ENCODE measurements around the gene PDGFD. TPM values are rescaled to one million over a fixed set of nuclear protein-coding genes. Genes with fewer than 3 reads are reported as not detected.

PDGFD gene
- total RNA-seq, 1 donor from 2014 or later = 2.2 TPM

DNA sequence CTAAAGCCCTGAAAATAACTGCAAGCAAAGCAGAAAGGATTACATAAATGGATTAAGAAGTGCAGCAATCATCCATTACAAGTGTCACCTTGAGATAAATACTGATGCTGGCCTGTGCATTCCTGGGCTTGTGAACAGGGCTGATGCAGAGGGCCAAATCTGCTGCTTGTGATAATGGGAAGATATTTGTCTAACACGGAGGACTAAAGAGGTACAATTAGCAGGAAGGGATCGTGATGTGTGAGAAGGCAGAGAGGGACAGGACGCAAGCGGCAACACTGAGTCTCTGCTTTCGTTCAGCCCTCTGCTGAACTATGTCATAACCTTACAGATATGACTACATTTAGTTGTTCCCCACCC lies 235.2 kb downstream of the PDGFD start:
- DNase-seq (ENCODE audit: extremely low spot score, unreplicated experiment) = no peak
- Mint-ChIP-seq H3K4me1 (ENCODE audit: unreplicated experiment) (peaks cover 2% of the 10 kb centered on the region), H3K36me3 (ENCODE audit: unreplicated experiment) (no peaks in the 10 kb centered on the region), H3K4me3 (ENCODE audit: unreplicated experiment) (no peak overlapping the region), H3K9me3 (ENCODE audit: unreplicated experiment) (no peaks in the 10 kb centered on the region), H3K27me3 (ENCODE audit: unreplicated experiment) (no peaks in the 10 kb centered on the region), H3K27ac (ENCODE audit: unreplicated experiment) (no peak overlapping the region)
- no peak for TF ChIP-seq CTCF (IDR thresholded peaks at IDR 0.05)

DNA sequence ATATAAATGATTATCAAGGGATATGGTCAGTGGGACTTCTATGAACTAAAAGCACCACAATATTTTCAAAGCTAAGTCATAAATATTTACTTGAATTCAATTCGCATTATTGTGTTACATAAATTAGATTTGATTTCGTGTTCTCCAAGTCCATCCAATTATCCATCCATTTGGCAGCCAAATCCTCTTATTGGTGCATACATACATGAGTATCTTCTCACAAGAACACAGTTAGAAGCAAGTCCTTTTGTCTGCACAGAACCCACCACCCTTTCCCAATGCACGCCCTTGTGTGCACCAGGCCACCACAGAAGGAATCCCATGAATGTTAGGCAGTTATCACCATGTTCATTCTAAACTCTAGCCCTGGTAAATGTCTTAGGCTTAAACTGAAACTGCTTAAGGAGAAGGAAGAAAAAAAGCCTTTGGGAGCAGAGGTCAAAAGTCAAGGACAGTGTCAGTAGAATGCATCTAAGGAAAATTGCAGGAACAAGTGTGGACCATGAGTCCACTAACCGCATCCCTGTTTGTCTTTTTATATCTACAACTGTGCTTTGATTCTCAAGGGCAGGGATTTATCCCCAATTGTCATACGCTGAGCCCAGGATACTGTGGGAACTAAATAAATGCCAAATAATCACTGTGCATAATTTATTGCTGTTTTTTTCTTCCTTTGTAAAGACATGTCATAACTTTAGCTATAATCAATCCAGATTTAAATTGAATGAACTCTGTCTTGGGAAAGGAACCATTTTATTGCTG lies 235.7 kb downstream of the PDGFD start:
- Mint-ChIP-seq H3K27me3 (ENCODE audit: unreplicated experiment) (no peaks in the 10 kb centered on the region), H3K9me3 (ENCODE audit: unreplicated experiment) (no peaks in the 10 kb centered on the region), H3K36me3 (ENCODE audit: unreplicated experiment) (no peaks in the 10 kb centered on the region), H3K27ac (ENCODE audit: unreplicated experiment) (no peak overlapping the region), H3K4me1 (ENCODE audit: unreplicated experiment) (peaks cover 2% of the 10 kb centered on the region), H3K4me3 (ENCODE audit: unreplicated experiment) (no peak overlapping the region)
- no peak for DNase-seq (ENCODE audit: extremely low spot score, unreplicated experiment)
- no peak for TF ChIP-seq CTCF (IDR thresholded peaks at IDR 0.05)

GRCh38 chr11:103927535-103927934 lies 236.4 kb downstream of the PDGFD start:
- Mint-ChIP-seq H3K36me3 (ENCODE audit: unreplicated experiment) (no peaks in the 10 kb centered on the region), H3K27me3 (ENCODE audit: unreplicated experiment) (no peaks in the 10 kb centered on the region), H3K9me3 (ENCODE audit: unreplicated experiment) (no peaks in the 10 kb centered on the region), H3K27ac (ENCODE audit: unreplicated experiment) (no peak overlapping the region), H3K4me3 (ENCODE audit: unreplicated experiment) (no peak overlapping the region), H3K4me1 (ENCODE audit: unreplicated experiment) (peaks cover 2% of the 10 kb centered on the region)
- DNase-seq (ENCODE audit: extremely low spot score, unreplicated experiment) = no peak
- TF ChIP-seq CTCF (IDR thresholded peaks at IDR 0.05) = peak; percentile 47

- H3K27ac Mint-ChIP-seq (ENCODE audit: unreplicated experiment) = no peak overlapping the region
- peaks cover 2% of the 10 kb centered on the region for H3K4me1 Mint-ChIP-seq (ENCODE audit: unreplicated experiment)
- no peaks in the 10 kb centered on the region for H3K9me3 Mint-ChIP-seq (ENCODE audit: unreplicated experiment)
- TF ChIP-seq CTCF (IDR thresholded peaks at IDR 0.05) = no peak
- H3K4me3 Mint-ChIP-seq (ENCODE audit: unreplicated experiment) = no peak overlapping the region
- H3K36me3 Mint-ChIP-seq (ENCODE audit: unreplicated experiment) = no peaks in the 10 kb centered on the region
- no peak for DNase-seq (ENCODE audit: extremely low spot score, unreplicated experiment)
- no peaks in the 10 kb centered on the region for H3K27me3 Mint-ChIP-seq (ENCODE audit: unreplicated experiment)
These were observed 237.0 kb downstream of the PDGFD start for GRCh38 chr11:103926990-103927389.

DNA sequence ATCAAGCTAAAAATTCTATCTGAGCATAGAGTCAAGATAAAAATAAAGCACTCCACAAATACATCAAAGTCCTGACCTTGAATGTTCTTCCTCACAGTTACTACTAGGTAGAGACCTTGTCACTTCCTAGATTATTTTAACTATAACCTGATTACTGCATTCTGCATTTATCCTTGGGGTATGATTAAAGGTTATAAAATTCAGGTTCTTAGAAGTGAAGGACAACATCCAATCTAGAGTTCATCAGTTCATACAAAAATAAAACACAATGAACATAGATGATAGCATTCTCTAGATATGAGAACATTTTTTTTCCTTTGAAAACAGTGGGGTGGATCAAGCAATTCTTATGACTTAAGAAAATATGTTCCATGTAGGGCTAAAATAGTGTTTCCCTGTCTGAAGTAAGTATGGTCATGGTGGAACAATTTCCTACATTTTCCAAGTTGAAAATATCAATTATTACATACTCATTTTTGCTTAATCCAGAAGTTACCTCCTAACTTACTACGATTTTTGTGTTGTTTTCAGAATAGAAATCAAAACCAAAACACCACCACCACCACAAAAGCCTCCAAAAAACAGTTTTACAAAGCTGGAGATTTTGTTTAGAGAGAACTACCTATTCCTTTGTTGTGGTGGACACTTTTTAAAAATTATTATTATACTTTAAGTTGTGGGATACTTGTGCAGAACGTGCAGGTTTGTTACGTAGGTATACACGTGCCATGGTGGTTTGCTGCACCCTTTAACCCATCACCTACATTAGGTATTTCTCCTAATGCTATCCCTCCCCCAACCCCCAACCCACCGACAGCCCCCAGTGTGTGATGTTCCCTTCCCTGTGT lies 239.6 kb downstream of the PDGFD start:
- Mint-ChIP-seq H3K27ac (ENCODE audit: unreplicated experiment) (no peak overlapping the region), H3K9me3 (ENCODE audit: unreplicated experiment) (no peaks in the 10 kb centered on the region), H3K36me3 (ENCODE audit: unreplicated experiment) (no peaks in the 10 kb centered on the region), H3K4me1 (ENCODE audit: unreplicated experiment) (no peaks in the 10 kb centered on the region), H3K4me3 (ENCODE audit: unreplicated experiment) (no peak overlapping the region), H3K27me3 (ENCODE audit: unreplicated experiment) (no peaks in the 10 kb centered on the region)
- no peak for DNase-seq (ENCODE audit: extremely low spot score, unreplicated experiment)
- TF ChIP-seq CTCF (IDR thresholded peaks at IDR 0.05) = no peak

Data from osteocyte (in vitro differentiated cells).